PC-3 (cell line): ENCODE measurements around the gene RNF130. TPM values are rescaled to one million over a fixed set of nuclear protein-coding genes. Genes with fewer than 3 reads are reported as not detected.
"Not testable (repeated sequence)": the region's sequence is repeated elsewhere in the genome, so short reads cannot be mapped to it uniquely, and the experiment has no call there.

Experiments
- ATAC-seq: fragments of 200-7000 bp; cut with Tn5 transposase; 2 replicates; pipeline ENCODE4 v1.9.1; 2020; ENCODE audit warnings: mild to moderate bottlenecking, moderate library complexity
- BruUV-seq: library from RNA; stranded (reverse); fragments of 400-500 nt; replicated peaks from 2 replicates; lab custom pipeline; 2021; lab: Mats Ljungman, UMichigan
- CTCF ChIA-PET: fragments of 300-600 bp; sonication (Branson Sonifier 250); formaldehyde crosslinking; loops from one replicate; lab custom pipeline; 2022; ENCODE audit warnings: antibody characterized with exemption; lab: Charles Lee
- POLR2A ChIA-PET: fragments of 300-600 bp; sonication (Branson Sonifier 250); formaldehyde crosslinking; loops from one replicate; lab custom pipeline; 2022; ENCODE audit warnings: antibody characterized with exemption; ENCODE audit not compliant: unreplicated experiment; lab: Charles Lee
- DNase-seq: peaks from one replicate; pipeline ENCODE4 v3.0.0-alpha.2; 2015
- H2AFZ ChIP-seq: fragments of 300-600 bp; sonication (generic); 2 replicates; pipeline ENCODE4 v1.6.0; 2016; ENCODE audit warnings: antibody characterized with exemption, low read length
- H3F3A ChIP-seq: fragments of 300-600 bp; sonication (generic); one replicate; pipeline ENCODE4 v1.6.0; 2017; ENCODE audit warnings: antibody characterized with exemption, low read length, control low read depth, mild to moderate bottlenecking; ENCODE audit not compliant: unreplicated experiment
- H3K27ac ChIP-seq: fragments of 300-600 bp; sonication (generic); 2 replicates; pipeline ENCODE4 v1.5.1; 2016; ENCODE audit warnings: mild to moderate bottlenecking, low read length
- H3K27me3 ChIP-seq: fragments of 300-600 bp; sonication (generic); 2 replicates; pipeline ENCODE4 v1.6.1; 2016; ENCODE audit warnings: low read length, mixed read lengths
- H3K36me3 ChIP-seq: fragments of 300-600 bp; sonication (generic); 2 replicates; pipeline ENCODE4 v1.6.1; 2016; ENCODE audit warnings: low read depth, mixed run types, low read length, mixed read lengths
- H3K4me1 ChIP-seq: fragments of 300-600 bp; sonication (generic); 2 replicates; pipeline ENCODE4 v1.5.1; 2016; ENCODE audit warnings: low read length; ENCODE audit not compliant: insufficient read depth
- H3K4me2 ChIP-seq: fragments of 300-600 bp; sonication (generic); 2 replicates; pipeline ENCODE4 v1.6.0; 2016; ENCODE audit warnings: low read length
- H3K4me3 ChIP-seq: fragments of 300-600 bp; sonication (generic); 2 replicates; pipeline ENCODE4 v1.5.1; 2016; ENCODE audit warnings: mild to moderate bottlenecking, low read length, mixed read lengths
- H3K79me2 ChIP-seq: fragments of 300-600 bp; sonication (generic); 2 replicates; pipeline ENCODE4 v1.6.1; 2017; ENCODE audit warnings: low read length, mixed read lengths
- H3K9ac ChIP-seq: fragments of 300-600 bp; sonication (generic); 2 replicates; pipeline ENCODE4 v1.6.0; 2016; ENCODE audit warnings: mild to moderate bottlenecking, low read length
- H3K9me2 ChIP-seq: fragments of 300-600 bp; sonication (generic); replicated peaks from 2 replicates; pipeline ENCODE4 v1.6.1; 2016; ENCODE audit warnings: mixed run types, low read length, mixed read lengths
- H3K9me3 ChIP-seq: fragments of 300-600 bp; sonication (generic); 2 replicates; pipeline ENCODE4 v1.6.1; 2016; ENCODE audit warnings: low read length, mixed read lengths
- H4K20me1 ChIP-seq: fragments of 300-600 bp; sonication (generic); 2 replicates; pipeline ENCODE4 v1.6.1; 2016; ENCODE audit warnings: low read length, mixed read lengths
- CTCF ChIP-seq: fragments of 300-600 bp; sonication (generic); conservative IDR thresholded peaks from 2 replicates; pipeline ENCODE4 v1.5.1; 2017; ENCODE audit warnings: antibody characterized with exemption, low read depth, mild to moderate bottlenecking, low read length
- EZH2 ChIP-seq: fragments of 300-600 bp; sonication (generic); IDR thresholded peaks from one replicate; pipeline ENCODE4 v1.6.1; 2017; ENCODE audit warnings: antibody characterized with exemption, mild to moderate bottlenecking, low read length; ENCODE audit not compliant: unreplicated experiment
- EZH2phosphoT487 ChIP-seq: fragments of 300-600 bp; sonication (generic); IDR thresholded peaks from 2 replicates; pipeline ENCODE4 v1.6.1; 2018; ENCODE audit warnings: mild to moderate bottlenecking, antibody characterized with exemption, low read length, borderline replicate concordance
- intact Hi-C: fragments of 100-400 bp; cut with micrococcal nuclease; formaldehyde crosslinking; loops from 2 replicates; pipeline ENCODE4 v1.9.0; 2023
- total RNA-seq: library from RNA; depleted of rRNA; stranded (reverse); fragments of >200 nt; gene quantifications from 2 replicates; pipeline ENCODE4 v1.2.3, GENCODE V29; 2014

RNF130 gene
- total RNA-seq, 1 experiment from 2014 or later: 31.2 TPM

GRCh38 chr5:179991106-179991505 lies 80.5 kb downstream of the RNF130 start:
- POLR2A ChIA-PET: no interaction called here
- 0 out of 2 replicates have a peak, but pooled peaks cover 5% of the 10 kb centered on the region for H3K9me3 ChIP-seq
- no peak overlapping the region for H3K27ac ChIP-seq
- H4K20me1 ChIP-seq: no peaks in the 10 kb centered on the region
- TF ChIP-seq CTCF (no peak), EZH2phosphoT487 (no peak), EZH2 (no peak)
- H3K4me2 ChIP-seq: no peak overlapping the region
- no peaks in the 10 kb centered on the region for H3K4me1 ChIP-seq
- no peaks in the 10 kb centered on the region for H3F3A ChIP-seq
- no peak overlapping the region for H3K9ac ChIP-seq
- H3K27me3 ChIP-seq: no peaks in the 10 kb centered on the region
- H3K4me3 ChIP-seq: no peak overlapping the region
- H3K79me2 ChIP-seq: no peaks in the 10 kb centered on the region
- no peaks in the 10 kb centered on the region for H3K36me3 ChIP-seq
- CTCF ChIA-PET: no interaction called here
- no peaks in the 10 kb centered on the region for H3K9me2 ChIP-seq
- no TSS peak for BruUV-seq
- no peak for ATAC-seq
- no peak overlapping the region for H2AFZ ChIP-seq
- DNase-seq: no peak
- intact Hi-C loops: no loop called here

GRCh38 chr5:179990525-179990924 lies 81.0 kb downstream of the RNF130 start:
- ATAC-seq, H3K4me2 ChIP-seq, H3K27me3 ChIP-seq, CTCF ChIA-PET, H3F3A ChIP-seq, H4K20me1 ChIP-seq, BruUV-seq, H2AFZ ChIP-seq, H3K9ac ChIP-seq, H3K79me2 ChIP-seq, DNase-seq, H3K4me3 ChIP-seq, H3K9me2 ChIP-seq, H3K36me3 ChIP-seq, POLR2A ChIA-PET, H3K4me1 ChIP-seq, H3K9me3 ChIP-seq, intact Hi-C loops, H3K27ac ChIP-seq: not testable (repeated sequence)

- Histone ChIP-seq H3K4me2 (no peak overlapping the region), H3K27ac (no peak overlapping the region), H3K9me2 (no peaks in the 10 kb centered on the region), H4K20me1 (no peaks in the 10 kb centered on the region), H3K27me3 (no peaks in the 10 kb centered on the region), H3K79me2 (no peaks in the 10 kb centered on the region), H3K4me1 (no peaks in the 10 kb centered on the region), H2AFZ (no peak overlapping the region), H3K9ac (no peak overlapping the region), H3K36me3 (no peaks in the 10 kb centered on the region), H3K9me3 (no peaks in the 10 kb centered on the region), H3K4me3 (no peak overlapping the region), H3F3A (no peaks in the 10 kb centered on the region)
- ATAC-seq (peak; percentile 43; the same call in 1 of the 2 replicates), DNase-seq (peak; percentile 6)
- CTCF ChIA-PET: no interaction called here
- TF ChIP-seq EZH2: no peak
- TF ChIP-seq CTCF: no peak
- no peak for TF ChIP-seq EZH2phosphoT487
- intact Hi-C loops: loop anchor here (1.0 to 5.0 kb wide), 2 partner anchors 86 to 105 kb away; partner anchors contain the start of gene RNF130
- BruUV-seq: no TSS peak
- POLR2A ChIA-PET: no interaction called here
Measured at GRCh38 chr5:179986328-179986727, 85.2 kb downstream of the RNF130 start.
